ENCODE results near the gene GARIN5B. TPM values are rescaled to one million over a fixed set of nuclear protein-coding genes. Genes with fewer than 3 reads are reported as not detected.
"Not testable (repeated sequence)": the region's sequence is repeated elsewhere in the genome, so short reads cannot be mapped to it uniquely, and the experiment has no call there.

GARIN5B gene
- not detected in 2 replicates for polyA plus RNA-seq (2014; cell fraction: cytosol; rRNA removed)
- polyA plus RNA-seq (2014; cell fraction: nucleus; rRNA removed): 1.1 and 1.2 TPM in 2 replicates

- no peak for DNase-seq (ENCODE audit: low spot score)
Measured at GRCh38 chr19:55362990-55363716, at the start of gene GARIN5B. Gene GARIN5B, minus strand, starts transcription at chr19:55363260. Its CDS starts 194 bp downstream, at chr19:55363066.

GRCh38 chr19:55410168-55410567 is 47.1 kb upstream of the GARIN5B start:
- no peak for DNase-seq (ENCODE audit: low spot score)

- not testable (repeated sequence) for DNase-seq (ENCODE audit: low spot score)
Measured at GRCh38 chr19:55409179-55409578, 46.1 kb upstream of the GARIN5B start.

- DNase-seq (ENCODE audit: low spot score): no peak
Measured at GRCh38 chr19:55408533-55408872, 45.4 kb upstream of the GARIN5B start.

GRCh38 chr19:55407800-55408532 is 44.9 kb upstream of the GARIN5B start:
- DNase-seq (ENCODE audit: low spot score): peak; percentile 97

GRCh38 chr19:55407550-55407799 is 44.4 kb upstream of the GARIN5B start, which contains the start of gene UBE2S:
Gene UBE2S, minus strand, starts transcription at chr19:55407788. Its CDS starts 199 bp downstream, at chr19:55407589.
- not testable (repeated sequence) for DNase-seq (ENCODE audit: low spot score)

- no peak for DNase-seq (ENCODE audit: low spot score)
Measured at GRCh38 chr19:55406826-55407549, 43.9 kb upstream of the GARIN5B start.

- DNase-seq (ENCODE audit: low spot score): no peak
Measured at GRCh38 chr19:55406091-55406825, 43.2 kb upstream of the GARIN5B start.

GRCh38 chr19:55405638-55406037 is 42.6 kb upstream of the GARIN5B start:
- no peak for DNase-seq (ENCODE audit: low spot score)

- no peak for DNase-seq (ENCODE audit: low spot score)
Measured at GRCh38 chr19:55402509-55402908, 39.4 kb upstream of the GARIN5B start.

GRCh38 chr19:55401390-55401789 is 38.3 kb upstream of the GARIN5B start:
- not testable (repeated sequence) for DNase-seq (ENCODE audit: low spot score)

GRCh38 chr19:55400281-55401087 is 37.4 kb upstream of the GARIN5B start:
- DNase-seq (ENCODE audit: low spot score): no peak

- no peak for DNase-seq (ENCODE audit: low spot score)
Measured at GRCh38 chr19:55398200-55398925, 35.3 kb upstream of the GARIN5B start.

- DNase-seq (ENCODE audit: low spot score): no peak
Measured at GRCh38 chr19:55392820-55393761, 30.0 kb upstream of the GARIN5B start.

- DNase-seq (ENCODE audit: low spot score): no peak
Measured at GRCh38 chr19:55391702-55392615, 28.9 kb upstream of the GARIN5B start.

GRCh38 chr19:55391191-55391670 is 28.2 kb upstream of the GARIN5B start:
- DNase-seq (ENCODE audit: low spot score): no peak

- DNase-seq (ENCODE audit: low spot score): no peak
Measured at GRCh38 chr19:55390461-55390880, 27.4 kb upstream of the GARIN5B start.

All from SK-N-DZ (cell line).